Bronchial epithelial cell (primary cell): ENCODE data around the gene SGSM1. TPM values are rescaled to one million over a fixed set of nuclear protein-coding genes. Genes with fewer than 3 reads are reported as not detected.

Source experiments
- DNase-seq: peaks from one replicate; pipeline ENCODE4 v3.0.0-alpha.2; 2010; ENCODE audit warnings: low read depth
- FAIRE-seq: peaks from 2 replicates; lab custom pipeline; 2011; peaks lifted over from hg19 to GRCh38; lab: Jason Lieb, UNC
- H3K27me3 ChIP-seq: 2 replicates; pipeline ENCODE4 v1.5.1; 2011; ENCODE audit warnings: low read length; ENCODE audit not compliant: control insufficient read depth, insufficient read depth
- H3K36me3 ChIP-seq: 2 replicates; pipeline ENCODE4 v1.5.1; 2011; ENCODE audit warnings: low read length; ENCODE audit not compliant: control insufficient read depth, insufficient read depth
- H3K4me3 ChIP-seq: 2 replicates; pipeline ENCODE4 v1.5.1; 2011; ENCODE audit warnings: mild to moderate bottlenecking, low read depth, low read length, control low read depth
- total RNA-seq: library from RNA; depleted of rRNA; stranded (reverse); fragments of >200 nt; gene quantifications from 2 replicates; pipeline ENCODE4 v1.2.1, GENCODE V29; 2014
- TF ChIP-seq, protein P1 (sequence below): IDR thresholded peaks from 2 replicates; pipeline ENCODE4 v1.5.1; 2011; ENCODE audit warnings: mild to moderate bottlenecking, moderate library complexity, low read length, control low read depth, inconsistent platforms; ENCODE audit not compliant: insufficient read depth, severe bottlenecking

The SGSM1 gene
- total RNA-seq, 1 donor from 2014 or later = not detected

GRCh38 chr22:24947383-24947782 is 141.4 kb downstream of the SGSM1 start:
- TF ChIP-seq, protein P1, sequence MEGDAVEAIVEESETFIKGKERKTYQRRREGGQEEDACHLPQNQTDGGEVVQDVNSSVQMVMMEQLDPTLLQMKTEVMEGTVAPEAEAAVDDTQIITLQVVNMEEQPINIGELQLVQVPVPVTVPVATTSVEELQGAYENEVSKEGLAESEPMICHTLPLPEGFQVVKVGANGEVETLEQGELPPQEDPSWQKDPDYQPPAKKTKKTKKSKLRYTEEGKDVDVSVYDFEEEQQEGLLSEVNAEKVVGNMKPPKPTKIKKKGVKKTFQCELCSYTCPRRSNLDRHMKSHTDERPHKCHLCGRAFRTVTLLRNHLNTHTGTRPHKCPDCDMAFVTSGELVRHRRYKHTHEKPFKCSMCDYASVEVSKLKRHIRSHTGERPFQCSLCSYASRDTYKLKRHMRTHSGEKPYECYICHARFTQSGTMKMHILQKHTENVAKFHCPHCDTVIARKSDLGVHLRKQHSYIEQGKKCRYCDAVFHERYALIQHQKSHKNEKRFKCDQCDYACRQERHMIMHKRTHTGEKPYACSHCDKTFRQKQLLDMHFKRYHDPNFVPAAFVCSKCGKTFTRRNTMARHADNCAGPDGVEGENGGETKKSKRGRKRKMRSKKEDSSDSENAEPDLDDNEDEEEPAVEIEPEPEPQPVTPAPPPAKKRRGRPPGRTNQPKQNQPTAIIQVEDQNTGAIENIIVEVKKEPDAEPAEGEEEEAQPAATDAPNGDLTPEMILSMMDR = no peak

GRCh38 chr22:24947881-24948280 is 141.9 kb downstream of the SGSM1 start:
- Histone ChIP-seq H3K36me3 (no peaks in the 10 kb centered on the region), H3K4me3 (no peak overlapping the region), H3K27me3 (no peaks in the 10 kb centered on the region)
- TF ChIP-seq, protein P1 = no peak
- FAIRE-seq = no peak
- DNase-seq = no peak

More at GRCh38 chr22:24947383-24947782, 141.4 kb downstream of the SGSM1 start:
- FAIRE-seq = no peak
- Histone ChIP-seq H3K4me3 (no peak overlapping the region), H3K36me3 (no peaks in the 10 kb centered on the region), H3K27me3 (no peaks in the 10 kb centered on the region)
- DNase-seq = no peak

GRCh38 chr22:24948356-24949202 is 142.6 kb downstream of the SGSM1 start:
- no peak for FAIRE-seq
- H3K36me3 ChIP-seq = no peaks in the 10 kb centered on the region
- no peaks in the 10 kb centered on the region for H3K27me3 ChIP-seq
- TF ChIP-seq, protein P1 = no peak
- no peak overlapping the region for H3K4me3 ChIP-seq
- DNase-seq = no peak

DNA sequence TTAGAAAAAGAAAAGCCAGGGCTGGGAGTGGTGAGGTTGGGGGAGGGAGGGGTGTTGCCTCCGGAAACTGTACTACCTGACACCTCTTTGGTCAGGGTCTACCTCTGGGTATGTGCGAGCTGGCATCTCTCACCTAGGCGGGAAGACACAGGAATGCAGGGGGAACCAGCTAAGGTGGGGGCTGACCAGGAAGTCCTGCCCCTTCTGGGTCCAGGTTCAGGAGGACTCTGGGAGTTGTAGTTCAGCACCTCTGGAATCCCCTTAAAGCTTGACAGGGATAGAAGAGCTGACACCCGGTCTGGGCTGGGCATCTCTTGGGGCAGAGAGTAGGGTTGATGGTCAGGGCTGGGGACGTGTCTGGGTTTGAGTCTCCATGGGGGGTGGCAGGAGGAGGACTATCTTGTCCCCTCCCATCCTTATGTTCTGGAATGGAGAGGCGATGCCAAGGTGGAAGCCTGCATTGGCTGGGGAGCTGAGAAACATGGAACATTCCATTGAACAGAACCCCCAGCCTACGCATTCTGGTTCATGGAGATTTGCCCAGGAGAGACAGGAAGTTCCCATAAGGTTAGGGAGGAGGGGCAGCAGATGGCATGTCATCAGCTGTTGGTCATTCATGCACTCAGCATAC is 144.4 kb downstream of the SGSM1 start:
- Histone ChIP-seq H3K27me3 (no peaks in the 10 kb centered on the region), H3K4me3 (no peak overlapping the region), H3K36me3 (no peaks in the 10 kb centered on the region)
- DNase-seq = peak; percentile 70
- TF ChIP-seq, protein P1 = no peak
- FAIRE-seq = peak; percentile 60

DNA sequence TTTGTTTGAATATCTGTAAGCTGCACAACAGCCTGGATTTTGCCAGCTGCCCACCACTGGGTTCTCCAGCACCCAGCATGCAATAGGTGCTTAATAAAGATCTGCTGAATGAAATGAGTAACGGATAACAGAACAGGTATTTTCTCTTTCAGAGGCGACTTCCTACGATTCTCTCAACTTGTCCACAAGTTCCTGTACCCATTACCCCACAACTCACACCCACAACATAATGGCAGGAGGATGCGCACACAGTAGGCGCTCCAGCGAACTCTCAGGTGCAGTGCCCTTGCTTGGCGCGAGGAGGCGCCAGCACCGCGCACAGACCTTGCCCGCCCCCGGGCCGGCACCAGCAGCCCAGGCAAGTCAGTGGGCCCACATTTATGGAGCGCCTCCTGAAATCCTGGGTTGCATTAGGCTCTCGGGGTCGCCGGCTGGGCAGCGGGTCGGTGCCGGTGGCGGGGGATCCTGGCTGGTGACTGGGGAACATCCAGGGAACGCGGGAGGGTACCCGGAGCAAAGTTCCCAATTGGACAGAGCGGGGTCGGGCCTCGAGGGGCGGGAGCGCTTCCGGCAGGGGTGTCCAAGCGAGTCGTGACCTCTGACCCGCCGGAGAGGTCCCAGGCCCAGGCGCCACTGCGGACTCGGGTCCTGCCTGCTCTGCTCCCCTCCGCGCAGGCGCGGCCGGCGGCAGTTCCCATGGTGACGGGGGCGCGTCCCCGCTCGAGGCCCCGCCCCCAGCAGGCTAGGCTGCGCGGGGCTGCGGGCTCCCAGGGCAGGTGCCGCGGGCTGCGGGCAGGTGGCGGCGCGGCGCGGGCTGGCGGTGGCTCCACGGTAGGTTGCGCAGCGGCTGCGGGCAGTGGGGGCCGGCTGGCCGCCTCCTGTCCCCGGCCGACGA is 146.2 kb downstream of the SGSM1 start, which contains the start of gene KIAA1671:
TSS of gene KIAA1671 (plus strand) at position 775 of the 895 bp plus-strand sequence. CDS start 75,284 bp downstream, outside the sequence.
- DNase-seq = peak; percentile 50

More for the DNA sequence above, 146.2 kb downstream of the SGSM1 start, which contains the start of gene KIAA1671:
- no peak for FAIRE-seq
- H3K27me3 ChIP-seq = no peaks in the 10 kb centered on the region
- no peaks in the 10 kb centered on the region for H3K36me3 ChIP-seq
- peak within 1 kb of the TSS; percentile 71 for H3K4me3 ChIP-seq
- TF ChIP-seq, protein P1 = peak; percentile 99
